Measurements from ENCODE around the gene CD300H.

Gene CD300H

GRCh38 chr17:74525465-74525725 lies 41.9 kb downstream of the CD300H start:
- no peak for DNase-seq

GRCh38 chr17:74524653-74525464 lies 42.5 kb downstream of the CD300H start:
- peak; percentile 32 for DNase-seq

GRCh38 chr17:74523308-74523707 lies 44.0 kb downstream of the CD300H start:
- peak; percentile 38 for DNase-seq

GRCh38 chr17:74522381-74523105 lies 44.8 kb downstream of the CD300H start:
- peak; percentile 50 for DNase-seq

- DNase-seq: peak; percentile 56
These were observed 45.6 kb downstream of the CD300H start for GRCh38 chr17:74521701-74522201.

- peak; percentile 37 for DNase-seq
These were observed 46.4 kb downstream of the CD300H start for GRCh38 chr17:74520790-74521480.

GRCh38 chr17:74520016-74520434 lies 47.3 kb downstream of the CD300H start:
- DNase-seq: no peak

- peak; percentile 19 for DNase-seq
These were observed 48.8 kb downstream of the CD300H start for GRCh38 chr17:74518413-74518981.

GRCh38 chr17:74516561-74517328 lies 50.6 kb downstream of the CD300H start:
- DNase-seq: peak; percentile 43

GRCh38 chr17:74515941-74516340 lies 51.4 kb downstream of the CD300H start:
- peak; percentile 37 for DNase-seq

- peak; percentile 57 for DNase-seq
These were observed 52.5 kb downstream of the CD300H start for GRCh38 chr17:74514632-74515334.

GRCh38 chr17:74513987-74514631 lies 53.2 kb downstream of the CD300H start:
- DNase-seq: peak; percentile 61

GRCh38 chr17:74512624-74513091 lies 54.7 kb downstream of the CD300H start:
- DNase-seq: peak; percentile 61

- peak; percentile 43 for DNase-seq
These were observed 55.3 kb downstream of the CD300H start for GRCh38 chr17:74512036-74512435.

Data from activated CD8-positive, alpha-beta memory T cell treated with anti-CD3 and anti-CD28 coated beads for 24 hours (primary cell).